CD14-positive monocyte (primary cell): ENCODE measurements around the gene CTCF. TPM values are rescaled to one million over a fixed set of nuclear protein-coding genes. Genes with fewer than 3 reads are reported as not detected.

Experiments used
- DNase-seq, 3 donors: peaks; one replicate each; pipeline ENCODE4 v3.0.0-alpha.2; 2011 to 2022
- H2AFZ ChIP-seq: 2 replicates; pipeline ENCODE4 v1.6.0; 2012; ENCODE audit warnings: mild to moderate bottlenecking, low read depth, low read length, inconsistent platforms; ENCODE audit not compliant: insufficient read depth, poor library complexity, severe bottlenecking
- H3K27ac ChIP-seq, 2 donors: 1 replicate in 1 of 2; 2 replicates in 1 of 2; pipeline ENCODE4 v1.5.1; 2012 to 2013; ENCODE audit warnings: low read length in 2 of 2, control low read depth in 1 of 2, inconsistent platforms in 1 of 2, low read depth in 1 of 2, mild to moderate bottlenecking in 1 of 2
- H3K27me3 ChIP-seq, 2 donors: one replicate each; pipeline versions ENCODE4 v1.6.0 to v1.6.1; 2011 to 2013; ENCODE audit warnings: low read length in 2 of 2; ENCODE audit not compliant: control insufficient read depth in 2 of 2, insufficient read depth in 2 of 2
- H3K36me3 ChIP-seq, 2 donors: replicated peaks in 1 of 2; 1 replicate in 1 of 2; 2 replicates in 1 of 2; pipeline versions ENCODE4 v1.5.1 to v1.6.1; 2012 to 2013; ENCODE audit warnings: low read length in 2 of 2, control low read depth in 1 of 2, inconsistent platforms in 1 of 2, mild to moderate bottlenecking in 1 of 2; ENCODE audit not compliant: insufficient read depth in 2 of 2, control insufficient read depth in 1 of 2
- H3K4me1 ChIP-seq, 2 donors: 1 replicate in 1 of 2; 2 replicates in 1 of 2; pipeline versions ENCODE4 v1.5.1 to v1.6.1; 2012 to 2013; ENCODE audit warnings: low read length in 2 of 2, control low read depth in 1 of 2, inconsistent platforms in 1 of 2, mild to moderate bottlenecking in 1 of 2, moderate library complexity in 1 of 2; ENCODE audit not compliant: insufficient read depth in 2 of 2, control insufficient read depth in 1 of 2
- H3K4me2 ChIP-seq: replicated peaks from 2 replicates; pipeline ENCODE3; 2012; ENCODE audit warnings: low read length, moderate library complexity, mild to moderate bottlenecking; ENCODE audit not compliant: poor library complexity, severe bottlenecking; ENCODE audit errors: extremely low read depth
- H3K4me3 ChIP-seq, 3 experiments: fragments of 200-600 bp in 1 of 3; sonication (generic) in 1 of 3; replicated peaks in 1 of 3; 1 replicate in 2 of 3; 2 replicates in 1 of 3; pipeline ENCODE4 v1.5.1; 2011 to 2013; ENCODE audit warnings: low read length in 3 of 3, mild to moderate bottlenecking in 3 of 3, control low read depth in 2 of 3, low read depth in 2 of 3, inconsistent platforms in 1 of 3, moderate library complexity in 1 of 3
- H3K79me2 ChIP-seq: 2 replicates; pipeline ENCODE4 v1.6.0; 2012; ENCODE audit warnings: mild to moderate bottlenecking, control low read depth, inconsistent platforms, low read length, moderate library complexity; ENCODE audit not compliant: insufficient read depth
- H3K9ac ChIP-seq: 2 replicates; pipeline ENCODE4 v1.6.0; 2017; ENCODE audit warnings: low read length, mild to moderate bottlenecking; ENCODE audit not compliant: insufficient read depth, poor library complexity, severe bottlenecking
- H3K9me3 ChIP-seq, 2 donors: replicated peaks in 1 of 2; 1 replicate in 1 of 2; 2 replicates in 1 of 2; pipeline versions ENCODE4 v1.5.1 to v1.6.1; 2012 to 2013; ENCODE audit warnings: low read length in 2 of 2, control low read depth in 1 of 2; ENCODE audit not compliant: control insufficient read depth in 1 of 2, insufficient read depth in 1 of 2
- H4K20me1 ChIP-seq: 2 replicates; pipeline ENCODE4 v1.6.0; 2012; ENCODE audit warnings: mild to moderate bottlenecking, low read length, control low read depth, moderate library complexity; ENCODE audit not compliant: insufficient read depth
- H3K27ac Mint-ChIP-seq, 7 donors: one replicate each; pipeline ENCODE4 v1.8.0; 2020; ENCODE audit warnings: mild to moderate bottlenecking in 7 of 7, mixed read lengths in 7 of 7, moderate library complexity in 6 of 7, inconsistent platforms in 2 of 7
- H3K27me3 Mint-ChIP-seq, 3 donors: one replicate each; pipeline ENCODE4 v1.8.0; 2021 to 2022; ENCODE audit warnings: low read depth in 3 of 3, mild to moderate bottlenecking in 3 of 3, mixed read lengths in 3 of 3, moderate library complexity in 3 of 3, inconsistent platforms in 1 of 3
- H3K36me3 Mint-ChIP-seq, 2 donors: one replicate each; pipeline ENCODE4 v1.8.0; 2020; ENCODE audit warnings: mixed read lengths in 2 of 2, inconsistent platforms in 1 of 2, mild to moderate bottlenecking in 1 of 2
- H3K4me1 Mint-ChIP-seq: one replicate; pipeline ENCODE4 v1.8.0; 2020; ENCODE audit warnings: mild to moderate bottlenecking, mixed read lengths
- H3K4me3 Mint-ChIP-seq, 2 donors: one replicate each; pipeline ENCODE4 v1.8.0; 2020; ENCODE audit warnings: mild to moderate bottlenecking in 2 of 2, mixed read lengths in 2 of 2, moderate library complexity in 1 of 2
- H3K9me3 Mint-ChIP-seq, 7 donors: one replicate each; pipeline ENCODE4 v1.8.0; 2020 to 2022; ENCODE audit warnings: mixed read lengths in 7 of 7, mild to moderate bottlenecking in 6 of 7, moderate library complexity in 6 of 7, inconsistent platforms in 2 of 7
- WGBS: methylation state at CpG from one replicate; pipeline ENCODE4 v1.1.5; 2013; ENCODE audit warnings: missing lambda C conversion rate; ENCODE audit not compliant: insufficient coverage; 5-methylcytosine and 5-hydroxymethylcytosine counted together
- intact Hi-C, 2 donors: fragments of 100-400 bp; cut with micrococcal nuclease; formaldehyde crosslinking; loops; one replicate each; pipeline versions ENCODE4 v1.15.0 to v1.15.1; 2023
- polyA plus RNA-seq, 3 donors: library from polyadenylated mRNA; depleted of rRNA in 1 of 3; unstranded in 2 of 3; stranded (reverse) in 1 of 3; fragments of 300-500 nt in 2 of 3; fragments of >200 nt in 1 of 3; fragmentation: Illumina TruSeq in 2 of 3; gene quantifications; 1 replicate in 2 of 3; 2 replicates in 1 of 3; pipeline ENCODE4 v1.2.3, GENCODE V29; 2012 to 2021
- TF ChIP-seq, protein P1 (sequence below): fragments of 200-600 bp; IDR thresholded peaks from one replicate; pipeline ENCODE4 v1.8.0; 2022; ENCODE audit warnings: antibody characterized with exemption, mild to moderate bottlenecking

CTCF gene
- polyA plus RNA-seq, 3 donors = 8.4 to 29.9 (median 17.7) TPM

DNA sequence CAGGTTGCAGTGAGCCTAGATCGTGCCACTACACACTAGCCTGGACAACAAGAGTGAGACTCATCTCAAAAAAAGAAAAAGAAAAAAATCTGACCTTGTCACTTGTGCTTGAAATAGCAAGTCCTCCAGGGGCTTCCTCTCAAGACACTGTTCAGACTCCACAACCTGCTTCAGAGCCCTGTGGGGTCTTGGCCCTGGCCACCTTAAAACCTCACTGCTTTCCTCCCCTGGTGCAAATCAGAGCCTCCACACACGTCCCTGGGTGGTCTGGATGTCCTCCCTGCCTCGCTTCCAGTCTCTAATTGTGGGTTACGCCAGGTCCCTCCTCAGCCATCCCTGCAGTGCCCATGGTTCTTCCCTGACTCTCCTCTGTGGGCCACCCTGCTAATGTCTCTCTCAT is 93.0 kb downstream of the CTCF start:
- no peak for DNase-seq
- peaks cover 2 to 5% (median 3%) of the 10 kb centered on the region in 3 donors for H3K27me3 Mint-ChIP-seq
- H3K9ac ChIP-seq = no peak overlapping the region
- H3K4me3 Mint-ChIP-seq = no peak overlapping the region
- peaks cover 8% of the 10 kb centered on the region for H3K79me2 ChIP-seq
- intact Hi-C loops = loop anchor here in 1 of 2 donors (5.0 kb wide), 1 partner anchor 108 kb away; no protein-coding TSS in a partner anchor
- TF ChIP-seq, protein P1, sequence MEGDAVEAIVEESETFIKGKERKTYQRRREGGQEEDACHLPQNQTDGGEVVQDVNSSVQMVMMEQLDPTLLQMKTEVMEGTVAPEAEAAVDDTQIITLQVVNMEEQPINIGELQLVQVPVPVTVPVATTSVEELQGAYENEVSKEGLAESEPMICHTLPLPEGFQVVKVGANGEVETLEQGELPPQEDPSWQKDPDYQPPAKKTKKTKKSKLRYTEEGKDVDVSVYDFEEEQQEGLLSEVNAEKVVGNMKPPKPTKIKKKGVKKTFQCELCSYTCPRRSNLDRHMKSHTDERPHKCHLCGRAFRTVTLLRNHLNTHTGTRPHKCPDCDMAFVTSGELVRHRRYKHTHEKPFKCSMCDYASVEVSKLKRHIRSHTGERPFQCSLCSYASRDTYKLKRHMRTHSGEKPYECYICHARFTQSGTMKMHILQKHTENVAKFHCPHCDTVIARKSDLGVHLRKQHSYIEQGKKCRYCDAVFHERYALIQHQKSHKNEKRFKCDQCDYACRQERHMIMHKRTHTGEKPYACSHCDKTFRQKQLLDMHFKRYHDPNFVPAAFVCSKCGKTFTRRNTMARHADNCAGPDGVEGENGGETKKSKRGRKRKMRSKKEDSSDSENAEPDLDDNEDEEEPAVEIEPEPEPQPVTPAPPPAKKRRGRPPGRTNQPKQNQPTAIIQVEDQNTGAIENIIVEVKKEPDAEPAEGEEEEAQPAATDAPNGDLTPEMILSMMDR = no peak
- H3K27ac Mint-ChIP-seq = no peak overlapping the region
- H3K4me1 Mint-ChIP-seq = peaks cover 12% of the 10 kb centered on the region
- H3K27me3 ChIP-seq = no peaks in the 10 kb centered on the region
- 94% methylated on average over 4 of the region's 4 CpGs for WGBS
- H3K36me3 Mint-ChIP-seq = peaks cover 7 to 14% of the 10 kb centered on the region in 2 donors
- no peaks in the 10 kb centered on the region for H3K9me3 Mint-ChIP-seq
- no peak overlapping the region for H2AFZ ChIP-seq
- no peaks in the 10 kb centered on the region for H3K9me3 ChIP-seq
- H3K27ac ChIP-seq = no peak overlapping the region
- no peaks in the 10 kb centered on the region for H4K20me1 ChIP-seq
- no peak overlapping the region for H3K4me3 ChIP-seq
- peaks cover 0 to 4% of the 10 kb centered on the region in 2 donors for H3K36me3 ChIP-seq
- no peak overlapping the region for H3K4me2 ChIP-seq
- peaks cover 11 to 16% of the 10 kb centered on the region in 2 donors for H3K4me1 ChIP-seq

DNA sequence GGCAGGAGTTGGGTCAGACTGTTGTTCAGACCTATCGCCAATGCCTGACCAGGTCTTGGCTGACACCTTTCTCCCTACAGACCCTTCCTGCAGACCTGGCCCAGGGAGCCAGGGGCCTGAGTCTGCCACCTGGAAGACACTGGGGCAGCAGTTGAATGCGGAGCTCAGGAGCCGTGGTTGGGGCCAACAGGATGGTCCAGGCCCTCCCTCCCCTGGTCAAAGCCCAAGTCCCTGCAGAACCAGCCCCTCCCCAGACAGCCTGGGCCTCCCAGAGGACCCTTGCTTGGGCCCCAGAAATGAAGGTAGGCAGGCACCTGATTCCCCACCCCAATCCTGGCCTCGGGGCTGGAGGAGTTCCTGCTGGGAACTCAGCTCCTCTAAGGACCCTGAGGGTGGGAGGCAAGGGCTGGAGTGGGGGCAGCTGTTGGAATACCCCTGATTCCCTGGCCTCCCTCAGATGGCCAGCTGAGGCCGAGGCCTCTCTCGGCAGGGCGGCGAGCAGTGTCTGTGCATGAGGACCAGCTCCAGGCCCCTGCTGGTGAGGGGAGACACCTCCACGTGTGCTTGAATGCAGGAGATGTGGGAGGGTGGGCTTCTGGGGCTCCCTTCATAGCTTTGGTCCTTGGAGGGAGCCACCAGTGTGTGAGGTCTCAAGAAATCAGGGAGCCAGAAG is 94.2 kb downstream of the CTCF start:
- Histone ChIP-seq H3K4me2 (no peak overlapping the region), H2AFZ (no peak overlapping the region), H3K36me3 (peaks cover 0 to 4% of the 10 kb centered on the region in 2 donors), H3K4me1 (peaks cover 18 to 22% of the 10 kb centered on the region in 2 donors), H3K27me3 (peaks cover 0 to 1% of the 10 kb centered on the region in 2 donors), H3K9ac (no peak overlapping the region), H3K9me3 (no peaks in the 10 kb centered on the region), H3K4me3 (no peak overlapping the region), H3K79me2 (peaks cover 8% of the 10 kb centered on the region), H3K27ac (no peak overlapping the region), H4K20me1 (no peaks in the 10 kb centered on the region)
- peaks cover 17% of the 10 kb centered on the region for H3K4me1 Mint-ChIP-seq
- WGBS = 93% methylated on average over 7 of the region's 9 CpGs
- DNase-seq = no peak
- TF ChIP-seq, protein P1 = no peak
- intact Hi-C loops = loop anchor here in 1 of 2 donors (5.0 kb wide), 1 partner anchor 109 kb away; no protein-coding TSS in a partner anchor
- peaks cover 7 to 14% of the 10 kb centered on the region in 2 donors for H3K36me3 Mint-ChIP-seq
- no peak overlapping the region for H3K4me3 Mint-ChIP-seq
- H3K9me3 Mint-ChIP-seq = no peaks in the 10 kb centered on the region
- peaks cover 5 to 7% (median 7%) of the 10 kb centered on the region in 3 donors for H3K27me3 Mint-ChIP-seq
- no peak overlapping the region for H3K27ac Mint-ChIP-seq
